ENCODE measurements around the gene KTI12.

DNA sequence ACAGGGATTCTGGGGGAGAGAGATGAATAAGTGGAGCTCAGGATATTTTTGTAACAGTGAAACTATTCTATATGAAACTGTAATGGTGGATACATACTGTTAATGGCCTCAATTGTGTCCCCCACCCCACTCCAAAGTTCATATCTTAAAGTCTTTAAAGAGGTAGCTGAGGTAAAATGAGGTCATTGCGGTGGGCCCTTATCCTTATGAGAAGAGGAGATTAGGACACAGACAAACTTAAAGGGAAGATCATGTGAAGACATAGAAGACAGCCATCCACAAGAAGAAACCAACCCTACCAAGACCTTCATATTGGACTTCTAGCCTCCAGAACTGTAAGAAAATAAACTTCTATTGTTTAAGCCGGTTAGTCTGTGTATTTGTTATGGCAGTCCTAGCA, 11.6 kb upstream of the KTI12 start:
- TF ChIP-seq, protein P1, sequence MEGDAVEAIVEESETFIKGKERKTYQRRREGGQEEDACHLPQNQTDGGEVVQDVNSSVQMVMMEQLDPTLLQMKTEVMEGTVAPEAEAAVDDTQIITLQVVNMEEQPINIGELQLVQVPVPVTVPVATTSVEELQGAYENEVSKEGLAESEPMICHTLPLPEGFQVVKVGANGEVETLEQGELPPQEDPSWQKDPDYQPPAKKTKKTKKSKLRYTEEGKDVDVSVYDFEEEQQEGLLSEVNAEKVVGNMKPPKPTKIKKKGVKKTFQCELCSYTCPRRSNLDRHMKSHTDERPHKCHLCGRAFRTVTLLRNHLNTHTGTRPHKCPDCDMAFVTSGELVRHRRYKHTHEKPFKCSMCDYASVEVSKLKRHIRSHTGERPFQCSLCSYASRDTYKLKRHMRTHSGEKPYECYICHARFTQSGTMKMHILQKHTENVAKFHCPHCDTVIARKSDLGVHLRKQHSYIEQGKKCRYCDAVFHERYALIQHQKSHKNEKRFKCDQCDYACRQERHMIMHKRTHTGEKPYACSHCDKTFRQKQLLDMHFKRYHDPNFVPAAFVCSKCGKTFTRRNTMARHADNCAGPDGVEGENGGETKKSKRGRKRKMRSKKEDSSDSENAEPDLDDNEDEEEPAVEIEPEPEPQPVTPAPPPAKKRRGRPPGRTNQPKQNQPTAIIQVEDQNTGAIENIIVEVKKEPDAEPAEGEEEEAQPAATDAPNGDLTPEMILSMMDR (conservative IDR thresholded peaks at IDR 0.05; ENCODE audit: low read depth, low read length) = no peak
- no peak for TF ChIP-seq EZH2 (IDR thresholded peaks at IDR 0.05; ENCODE audit: borderline replicate concordance, low read depth, low read length, poor library complexity, severe bottlenecking)

All from A673 (cell line).